GM15510 (cell line): ENCODE measurements around the gene EHF.

Experiments used
- POLR2A ChIP-seq: IDR thresholded peaks from 3 replicates; pipeline ENCODE4 v1.6.1; 2011; ENCODE audit warnings: borderline replicate concordance; ENCODE audit not compliant: insufficient read length; ENCODE audit errors: extremely low read depth

EHF gene

GRCh38 chr11:34595960-34596644 is 24.8 kb upstream of the EHF start:
- TF ChIP-seq POLR2A, result no peak

DNA sequence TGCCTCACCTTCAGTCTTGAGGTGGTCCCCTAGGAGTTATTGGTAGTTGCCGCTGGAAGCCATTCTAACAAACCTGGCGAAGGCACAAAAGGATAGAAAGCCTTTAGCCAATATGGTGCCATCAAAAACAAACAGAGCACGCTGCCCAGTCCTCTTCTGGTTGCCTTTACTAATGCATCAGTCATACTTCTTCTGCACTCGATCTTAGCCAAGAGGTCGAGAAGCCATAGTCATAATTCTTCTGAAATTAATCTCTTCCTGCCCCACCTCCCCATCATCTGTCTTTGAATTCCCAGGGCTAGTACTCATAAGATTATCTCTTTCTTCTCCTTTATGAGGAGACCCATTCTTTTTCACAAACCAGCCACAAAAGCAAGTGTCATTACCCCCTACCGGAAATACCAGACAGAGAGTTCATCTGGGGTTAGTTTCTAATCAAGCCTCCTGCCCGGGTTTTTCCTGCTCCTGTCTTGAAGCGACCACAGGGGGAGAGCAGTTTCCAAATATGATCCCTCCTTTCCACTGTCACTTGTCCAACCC is 21.4 kb upstream of the EHF start:
- TF ChIP-seq POLR2A, result no peak

DNA sequence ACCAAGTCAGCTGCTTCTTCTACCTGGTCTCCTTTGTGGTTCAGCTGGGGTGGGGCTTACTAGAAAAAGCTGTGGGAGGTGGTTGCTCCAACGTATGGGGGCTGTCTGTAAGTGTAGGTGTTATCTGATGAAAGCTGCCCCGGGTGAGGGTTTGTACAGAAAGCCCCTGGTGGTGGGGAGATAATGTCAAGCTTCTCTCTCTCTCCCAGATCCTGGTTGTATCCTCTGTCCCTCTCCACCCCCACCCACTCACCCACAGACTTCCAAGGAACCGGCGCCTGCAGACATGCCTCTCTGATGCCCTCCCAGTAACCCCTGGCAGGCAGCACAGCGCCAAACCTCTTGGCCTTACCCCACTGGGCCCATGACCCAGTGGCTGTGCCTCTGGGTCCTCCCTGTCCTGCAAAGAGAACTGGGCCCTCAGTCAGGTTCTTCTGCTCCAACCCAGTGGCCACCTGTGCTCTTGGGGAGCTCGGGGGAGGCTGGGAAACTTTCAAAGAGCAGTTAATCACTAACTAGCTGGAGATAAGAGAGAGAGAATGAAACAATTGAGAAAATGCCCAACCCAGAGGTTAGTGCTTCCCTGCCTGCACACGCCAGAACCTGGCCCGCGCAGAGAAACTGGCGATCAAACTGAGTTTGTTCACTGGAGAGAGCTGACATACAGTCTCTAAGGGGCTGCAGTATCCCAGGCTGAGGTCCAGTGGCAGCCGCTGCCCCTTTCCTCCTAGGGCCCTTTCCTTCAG is 20.4 kb upstream of the EHF start:
- no peak for TF ChIP-seq POLR2A

DNA sequence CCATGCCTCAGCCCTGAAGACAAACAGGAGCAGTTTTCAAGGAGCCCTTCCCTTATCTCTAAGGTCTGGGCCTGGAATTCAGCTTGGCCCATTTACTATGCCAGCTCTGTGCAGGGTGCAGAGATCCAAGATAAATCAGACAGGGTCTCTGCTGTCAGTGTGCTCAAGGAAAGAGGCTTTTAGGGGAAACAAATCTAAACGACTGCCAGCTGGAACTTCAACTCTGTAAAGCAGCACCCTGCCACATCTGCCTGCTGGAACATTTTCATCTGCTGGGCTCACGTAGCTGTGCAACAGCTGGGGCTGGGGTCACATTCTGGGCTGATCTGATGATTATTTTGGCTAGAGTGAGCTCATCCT is 19.8 kb upstream of the EHF start:
- no peak for TF ChIP-seq POLR2A

DNA sequence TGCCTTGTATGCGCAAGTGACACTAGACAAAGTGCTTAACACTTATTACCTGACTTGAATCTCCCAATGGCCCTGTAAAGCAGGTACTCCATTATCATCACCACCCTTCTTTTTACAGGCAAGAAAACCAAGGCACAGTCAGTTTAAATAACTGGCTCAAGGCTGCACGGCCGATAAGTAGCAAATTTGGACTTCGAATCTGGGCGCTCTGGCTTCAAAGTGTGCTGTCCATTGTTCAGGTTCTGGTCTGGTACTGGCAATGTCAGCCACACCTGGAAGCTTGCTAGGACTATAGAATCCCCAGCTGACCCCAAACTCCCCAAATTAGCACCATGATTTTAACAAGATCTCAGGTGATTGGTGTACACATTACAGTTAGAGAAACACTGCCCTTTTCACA is 19.3 kb upstream of the EHF start:
- no peak for TF ChIP-seq POLR2A

DNA sequence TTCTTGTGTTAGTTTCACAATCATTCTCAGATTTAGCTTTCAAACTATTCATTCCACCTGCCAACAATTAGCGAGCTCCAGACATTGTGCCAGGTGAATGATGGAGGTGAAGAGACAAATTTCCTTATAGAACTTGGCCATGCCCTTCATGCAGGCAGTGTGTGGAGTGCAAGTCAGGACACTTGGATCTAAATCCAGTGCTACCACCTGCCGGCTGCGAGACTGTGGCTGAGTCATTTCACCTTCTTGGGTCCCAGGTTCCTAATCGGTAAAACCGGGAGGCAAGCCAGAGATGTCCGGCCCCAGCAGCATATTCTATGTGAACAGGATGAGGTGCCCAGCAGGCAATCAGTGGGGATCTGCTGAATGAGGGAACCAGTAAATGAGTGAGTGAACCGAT is 18.6 kb upstream of the EHF start:
- TF ChIP-seq POLR2A, result no peak

DNA sequence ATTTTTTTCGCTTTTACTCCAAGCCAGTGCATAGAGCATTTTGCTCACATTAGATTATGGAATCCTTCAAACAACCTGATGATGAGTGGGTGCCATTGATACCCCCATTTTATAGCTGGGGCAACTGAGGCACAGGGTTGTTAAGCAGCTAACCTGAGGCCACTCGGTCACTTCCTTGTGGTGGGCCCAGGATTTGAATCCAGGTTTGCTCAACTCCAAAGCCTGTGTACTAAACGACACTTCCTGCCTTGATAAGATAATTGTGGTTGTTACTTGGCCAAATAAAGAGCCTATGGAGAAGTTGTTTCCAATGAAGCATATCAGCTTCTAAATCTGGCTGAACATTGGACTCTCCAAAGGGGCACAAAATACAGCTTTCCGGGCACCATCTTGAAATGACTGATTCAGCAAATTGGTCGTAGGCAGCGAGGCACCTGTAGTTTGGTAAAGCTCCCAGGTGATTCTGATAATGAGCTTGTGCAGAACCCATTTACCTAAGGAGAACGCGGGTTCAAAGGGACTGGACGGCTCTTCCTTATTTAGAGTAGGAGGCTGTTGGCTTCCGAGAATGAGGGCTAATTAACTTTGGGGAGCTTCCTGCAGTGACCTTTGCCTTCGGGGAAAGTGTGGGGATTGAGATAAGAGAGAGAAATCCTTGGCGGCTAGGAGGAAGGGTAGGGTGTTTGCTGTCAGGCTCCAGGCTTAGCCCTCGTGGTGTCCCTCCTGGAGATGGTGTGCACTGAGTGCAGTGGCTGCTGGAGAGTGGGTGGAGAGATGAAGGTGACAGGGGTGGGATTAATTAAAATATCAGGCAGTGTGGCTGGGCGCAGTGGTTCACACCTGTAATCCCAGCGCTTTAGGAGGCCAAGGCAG is 17.5 kb upstream of the EHF start:
- TF ChIP-seq POLR2A, result no peak

DNA sequence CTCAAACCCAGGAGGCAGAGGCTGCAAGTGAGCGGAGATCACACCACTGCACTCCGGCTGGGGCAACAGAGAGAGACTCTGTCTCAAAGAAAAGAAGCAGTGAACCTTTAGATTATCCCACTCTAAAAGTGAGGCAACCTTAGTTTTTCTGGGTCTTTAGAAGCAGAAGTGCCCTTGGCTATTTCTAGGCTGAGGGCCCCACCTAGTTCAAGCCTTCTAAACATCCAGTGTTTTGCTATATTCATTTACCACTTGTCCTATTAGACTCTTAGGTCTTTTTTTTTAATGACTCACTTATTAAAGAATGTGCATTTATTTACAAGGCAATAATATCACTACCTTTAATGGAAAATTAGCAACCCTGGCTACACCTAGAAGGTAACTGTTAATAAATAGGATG is 16.7 kb upstream of the EHF start:
- no peak for TF ChIP-seq POLR2A

- no peak for TF ChIP-seq POLR2A
Observed at GRCh38 chr11:34604911-34605310, 16.0 kb upstream of the EHF start.

GRCh38 chr11:34605481-34606325 is 15.2 kb upstream of the EHF start:
- TF ChIP-seq POLR2A, result no peak

DNA sequence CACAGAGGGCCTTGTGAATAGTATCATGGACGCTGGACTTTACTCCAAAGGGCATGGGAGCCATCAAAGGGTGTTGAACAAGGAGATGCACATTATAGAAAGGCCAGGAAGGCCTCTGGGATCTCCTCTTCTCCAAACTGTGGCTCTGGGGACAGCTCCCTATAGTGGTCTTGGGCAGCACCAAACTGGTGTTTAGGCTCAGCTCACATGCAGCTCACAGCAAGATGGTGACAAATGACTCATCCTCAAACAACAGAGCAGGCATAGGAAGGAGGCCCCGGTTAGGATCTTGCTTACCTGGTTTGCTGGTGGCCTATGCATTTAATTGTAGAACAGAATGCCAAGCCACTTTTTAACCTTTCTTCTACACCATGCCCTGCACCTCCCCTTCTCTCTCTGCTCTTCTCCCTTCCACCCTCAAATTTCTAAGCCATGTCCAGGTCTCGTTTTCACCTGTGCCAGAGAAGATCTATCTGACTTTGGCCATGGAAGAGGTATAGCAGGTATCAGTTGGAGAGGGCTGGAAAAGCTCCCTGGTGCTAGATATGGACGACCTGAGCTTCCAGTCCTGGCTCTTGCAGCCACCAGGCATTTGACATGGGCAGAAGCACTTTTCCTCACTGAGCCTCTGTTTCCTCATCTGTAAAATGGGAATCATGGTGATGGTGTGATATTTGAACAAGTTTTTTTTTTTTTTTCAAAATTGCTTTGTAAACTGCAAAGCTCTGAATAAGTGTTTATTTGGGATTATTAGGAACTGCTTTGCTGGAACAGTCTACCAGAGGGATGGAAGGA is 14.4 kb upstream of the EHF start:
- no peak for TF ChIP-seq POLR2A

DNA sequence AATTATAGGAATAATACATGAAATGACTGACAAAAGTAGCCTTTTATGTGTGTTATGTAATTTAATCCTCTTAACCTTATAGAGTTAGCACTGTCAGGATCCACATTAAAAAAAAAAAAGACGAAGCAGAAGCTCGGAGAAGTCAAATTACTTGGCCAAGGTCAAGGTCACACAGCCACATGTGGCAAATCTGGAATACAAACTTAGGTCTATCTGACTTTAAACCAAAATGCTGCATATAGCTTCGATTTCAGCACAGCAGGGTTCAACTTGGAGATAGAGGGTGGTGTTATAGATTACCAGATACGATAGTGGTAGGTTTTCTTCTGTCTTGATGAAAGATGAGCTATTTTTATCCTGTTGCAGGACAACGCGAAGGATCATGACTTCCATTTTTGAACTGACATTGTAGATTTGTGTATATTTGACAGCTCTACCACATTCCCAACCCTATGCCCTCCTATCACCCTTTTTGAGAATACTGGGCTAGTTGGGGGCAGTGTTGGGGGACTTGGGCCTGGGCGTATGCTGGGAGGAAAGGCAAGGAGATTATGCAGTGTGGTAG is 11.6 kb upstream of the EHF start:
- TF ChIP-seq POLR2A, result no peak

GRCh38 chr11:34609850-34610249 is 11.0 kb upstream of the EHF start:
- no peak for TF ChIP-seq POLR2A

DNA sequence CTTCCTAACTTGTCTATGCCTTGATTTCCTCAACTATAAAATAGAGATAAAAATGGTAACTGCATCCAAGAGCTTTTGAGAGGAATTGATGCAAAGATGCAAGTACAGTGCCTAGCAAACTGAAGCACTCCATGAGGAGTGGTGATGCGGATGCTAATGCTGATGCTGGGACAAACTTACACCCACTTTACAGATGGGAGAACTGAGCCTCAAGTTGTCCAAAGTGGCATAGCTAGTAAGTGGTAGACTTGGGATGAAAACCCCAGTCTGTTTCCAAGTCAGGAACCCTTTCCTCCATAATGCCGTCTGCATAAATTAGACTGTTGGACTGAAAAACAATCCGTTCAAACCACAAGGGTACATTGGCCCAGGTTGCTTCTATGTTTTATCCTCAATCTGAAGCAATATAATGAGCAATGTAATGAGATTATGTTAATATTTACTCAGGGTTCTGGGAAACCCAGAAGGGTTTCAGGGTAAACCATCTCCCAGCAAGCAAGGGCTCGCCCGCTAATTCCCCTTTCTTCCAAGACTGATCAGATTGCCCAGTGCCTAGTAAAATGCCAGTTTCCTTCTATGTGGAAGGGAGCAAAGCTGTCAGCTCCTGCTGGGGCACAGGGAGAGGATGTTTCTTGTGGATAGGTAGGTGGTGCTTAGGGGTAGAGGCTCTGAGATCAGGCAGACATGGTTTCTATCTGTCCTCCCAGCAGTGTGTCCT is 10.4 kb upstream of the EHF start:
- TF ChIP-seq POLR2A, result no peak
